GM21619 (cell line): Measurements from ENCODE around the gene MYBPC2.

ENCODE experiments used
- ATAC-seq: cut with Tn5 transposase; IDR thresholded peaks from one replicate; pipeline ENCODE4 v1.9.1; 2021; ENCODE audit not compliant: unreplicated experiment

MYBPC2 gene

GRCh38 chr19:50478901-50479715 is 46.4 kb downstream of the MYBPC2 start:
- no peak for ATAC-seq

DNA sequence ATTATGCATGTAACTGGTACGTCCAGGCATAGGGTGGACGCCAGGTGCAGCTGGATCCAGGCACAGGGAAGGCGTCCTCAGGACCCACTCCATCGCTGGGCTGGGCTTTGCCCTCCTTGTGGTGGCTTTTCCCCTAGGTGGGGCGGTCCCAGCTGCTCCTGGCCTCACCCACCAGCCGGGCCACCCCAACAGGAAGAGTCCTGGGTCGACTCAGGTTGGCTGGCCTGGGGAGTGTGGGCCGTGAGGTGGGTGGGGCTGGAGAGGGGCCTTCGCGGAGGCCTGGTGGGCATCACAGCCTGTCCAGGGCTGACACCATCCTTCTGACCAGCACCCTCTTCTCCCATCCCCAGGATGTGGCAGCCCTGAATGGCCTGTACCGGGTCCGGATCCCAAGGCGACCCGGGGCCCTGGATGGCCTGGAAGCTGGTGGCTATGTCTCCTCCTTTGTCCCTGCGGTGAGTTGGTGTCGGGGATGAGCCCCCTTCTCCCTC is 47.1 kb downstream of the MYBPC2 start:
- ATAC-seq: no peak

DNA sequence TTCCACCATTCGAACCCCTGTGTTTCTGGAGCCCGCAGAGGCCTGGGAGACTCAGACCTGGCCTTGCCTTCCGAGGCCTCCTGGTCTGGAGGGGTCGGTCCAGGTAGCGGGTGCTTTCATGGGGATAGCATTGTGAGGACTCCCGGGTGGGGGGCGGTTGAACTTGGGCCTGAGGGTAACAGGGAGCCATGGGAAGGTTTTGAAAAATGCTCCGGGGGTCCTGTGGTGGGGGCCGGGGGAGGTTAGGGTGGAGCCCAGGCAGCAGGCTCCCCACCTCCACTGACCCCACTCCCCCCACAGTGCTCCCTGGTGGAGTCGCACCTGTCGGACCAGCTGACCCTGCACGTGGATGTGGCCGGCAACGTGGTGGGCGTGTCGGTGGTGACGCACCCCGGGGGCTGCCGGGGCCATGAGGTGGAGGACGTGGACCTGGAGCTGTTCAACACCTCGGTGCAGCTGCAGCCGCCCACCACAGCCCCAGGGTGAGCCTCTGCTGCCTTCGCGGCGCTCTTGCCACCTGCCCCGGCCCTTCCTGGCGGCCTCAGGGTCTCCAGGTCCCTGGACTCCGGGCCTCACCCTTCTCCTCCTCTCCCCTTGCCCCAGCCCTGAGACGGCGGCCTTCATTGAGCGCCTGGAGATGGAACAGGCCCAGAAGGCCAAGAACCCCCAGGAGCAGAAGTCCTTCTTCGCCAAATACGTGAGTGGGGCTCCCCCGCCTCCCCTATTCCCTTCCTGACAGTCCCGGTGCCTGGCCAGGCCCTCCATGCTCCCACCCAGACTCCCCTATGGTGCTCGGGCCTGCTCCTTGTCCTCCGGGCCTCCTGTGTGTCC is 47.8 kb downstream of the MYBPC2 start:
- ATAC-seq: no peak

- ATAC-seq: no peak
Measured at GRCh38 chr19:50481351-50482149, 48.9 kb downstream of the MYBPC2 start.

DNA sequence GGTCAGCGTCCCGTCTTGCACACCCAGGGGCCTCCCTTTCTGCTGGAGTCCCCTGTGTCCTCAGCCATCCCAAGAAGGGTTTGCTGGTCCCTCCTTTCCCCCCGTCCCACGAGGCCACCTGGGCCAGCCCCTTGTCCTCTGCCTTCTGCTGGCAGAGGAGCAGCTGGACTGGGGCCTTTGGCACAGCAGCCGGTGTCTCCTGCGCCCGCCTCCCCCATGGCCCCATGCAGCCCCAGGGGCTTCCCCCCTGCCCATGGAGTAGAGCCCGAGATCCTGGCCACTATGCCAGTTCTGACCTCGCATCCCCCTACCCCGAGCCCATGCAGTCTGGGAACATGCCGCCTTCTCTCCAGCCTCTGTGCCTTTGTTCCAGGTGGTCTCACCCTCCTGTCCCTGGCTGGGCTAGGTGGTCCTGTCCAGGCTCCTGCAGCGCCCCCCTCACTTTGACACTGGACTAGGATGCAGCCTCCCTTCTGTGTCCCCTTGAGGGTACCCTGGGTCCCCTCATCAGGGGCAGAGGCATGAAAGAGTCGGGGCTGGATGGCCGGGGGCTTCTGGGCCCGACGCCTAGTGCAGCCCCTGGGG is 49.7 kb downstream of the MYBPC2 start:
- ATAC-seq: no peak

- no peak for ATAC-seq
Measured at GRCh38 chr19:50482916-50483315, 50.2 kb downstream of the MYBPC2 start.

DNA sequence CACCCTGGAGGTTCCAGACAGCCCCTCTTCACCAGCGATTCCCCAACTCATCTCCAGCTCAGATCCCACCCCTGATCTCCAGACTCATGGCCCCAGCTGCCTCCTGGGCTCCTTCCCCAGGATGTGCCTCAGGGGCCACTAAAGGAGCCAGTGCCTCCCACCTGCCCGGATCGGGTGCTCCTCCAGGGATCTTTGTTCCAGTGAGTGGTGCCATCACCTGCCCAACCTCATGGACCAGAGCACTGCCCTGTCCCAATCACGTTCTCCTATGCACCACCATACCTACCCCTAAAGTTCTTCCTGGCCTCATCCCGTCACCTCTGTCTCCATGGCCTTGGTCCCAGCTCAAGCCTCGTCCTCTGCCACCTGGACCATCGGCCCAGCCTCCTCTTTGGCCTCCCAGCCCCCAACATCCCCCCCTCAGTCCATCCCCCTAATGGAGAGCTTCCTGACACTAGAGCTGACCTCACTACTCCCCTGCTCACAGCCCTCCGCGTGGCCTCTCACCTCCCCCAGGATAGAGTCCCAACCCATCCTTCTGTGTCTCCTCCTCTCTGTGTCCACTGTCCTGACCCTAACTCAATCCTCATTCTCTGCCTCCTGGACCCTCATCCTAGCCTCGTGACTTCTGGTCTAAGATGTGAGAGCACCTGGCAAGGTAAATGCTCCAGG is 52.7 kb downstream of the MYBPC2 start:
- ATAC-seq: no peak

DNA sequence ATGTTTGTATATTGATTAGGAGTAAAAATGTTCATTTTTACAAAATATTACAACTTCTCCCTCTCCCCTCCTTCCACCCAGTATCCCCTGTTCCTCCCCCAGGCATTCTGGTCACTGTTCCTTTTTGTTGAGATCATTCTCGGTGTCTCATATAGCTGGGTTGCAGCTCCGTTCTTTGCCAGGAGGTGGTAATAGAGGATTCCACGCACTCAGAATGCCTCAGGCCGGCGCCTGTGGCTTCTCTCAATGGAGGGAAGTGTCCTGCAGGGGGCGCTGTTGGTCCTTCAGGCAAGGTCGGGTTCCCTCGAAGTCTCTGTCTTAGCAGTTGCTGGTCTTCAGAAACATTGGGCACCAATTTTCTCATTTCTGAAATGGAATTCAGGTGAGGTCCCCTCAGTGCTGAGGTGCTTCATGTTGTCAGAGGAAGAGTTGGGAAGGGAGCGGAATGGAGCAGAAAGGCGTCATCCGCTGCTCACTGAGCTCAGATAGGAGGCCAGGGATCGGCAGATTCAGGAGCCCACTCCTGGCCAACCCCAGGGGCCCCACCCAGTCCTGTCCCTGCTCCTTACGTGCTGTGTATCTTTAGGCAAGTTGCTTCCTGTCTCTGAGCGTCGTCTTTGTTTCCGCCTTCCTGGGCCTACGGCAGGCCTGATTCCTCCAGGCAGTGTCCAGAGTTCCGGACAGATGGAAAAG is 54.3 kb downstream of the MYBPC2 start:
- no peak for ATAC-seq

GRCh38 chr19:50488389-50489194 is 55.9 kb downstream of the MYBPC2 start:
- no peak for ATAC-seq

GRCh38 chr19:50489461-50490011 is 56.8 kb downstream of the MYBPC2 start:
- no peak for ATAC-seq

DNA sequence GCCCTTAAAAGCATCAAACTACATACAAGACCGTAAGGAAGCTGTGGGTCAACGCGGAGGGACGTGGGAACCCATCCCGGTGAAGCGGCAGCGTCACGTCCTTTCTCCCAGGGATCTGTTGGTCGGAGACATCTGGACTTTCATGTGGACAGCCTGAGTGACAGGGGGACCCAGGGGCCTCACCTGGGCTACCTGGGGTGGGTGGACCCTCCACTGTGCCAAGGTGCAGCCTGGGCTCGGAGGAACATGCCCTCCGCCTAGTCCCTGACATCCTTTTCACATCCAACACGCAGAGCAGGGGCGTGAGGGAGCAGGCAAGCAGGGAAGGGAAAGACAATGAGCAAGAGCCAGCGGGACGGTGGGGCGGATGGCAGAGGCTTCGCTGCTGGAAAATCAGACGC is 57.7 kb downstream of the MYBPC2 start:
- no peak for ATAC-seq

DNA sequence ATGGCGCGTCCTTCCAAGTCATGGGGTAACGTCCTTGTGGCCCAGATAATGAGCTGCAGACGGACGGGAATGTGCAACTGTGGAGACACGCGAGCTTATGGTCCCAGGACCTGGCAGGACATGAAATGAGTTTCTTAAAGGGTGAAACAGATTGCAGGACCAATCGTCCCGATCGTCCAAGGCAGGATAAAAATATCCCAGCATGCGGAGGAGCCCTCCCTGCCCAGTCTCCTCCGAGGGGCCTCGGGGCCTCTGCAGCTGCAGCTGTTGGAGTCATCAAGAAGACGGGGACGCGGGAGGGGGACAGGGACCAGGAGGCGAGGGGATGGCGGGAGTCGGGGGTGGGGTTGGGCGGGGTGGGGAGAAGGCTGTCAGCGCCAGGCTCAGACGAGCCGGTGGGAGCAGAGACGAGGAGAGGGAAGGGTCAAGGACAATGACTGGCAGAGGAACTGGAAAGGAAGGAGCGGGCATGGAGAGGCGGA is 58.3 kb downstream of the MYBPC2 start:
- ATAC-seq: no peak

GRCh38 chr19:50492303-50493052 is 59.8 kb downstream of the MYBPC2 start:
- no peak for ATAC-seq

DNA sequence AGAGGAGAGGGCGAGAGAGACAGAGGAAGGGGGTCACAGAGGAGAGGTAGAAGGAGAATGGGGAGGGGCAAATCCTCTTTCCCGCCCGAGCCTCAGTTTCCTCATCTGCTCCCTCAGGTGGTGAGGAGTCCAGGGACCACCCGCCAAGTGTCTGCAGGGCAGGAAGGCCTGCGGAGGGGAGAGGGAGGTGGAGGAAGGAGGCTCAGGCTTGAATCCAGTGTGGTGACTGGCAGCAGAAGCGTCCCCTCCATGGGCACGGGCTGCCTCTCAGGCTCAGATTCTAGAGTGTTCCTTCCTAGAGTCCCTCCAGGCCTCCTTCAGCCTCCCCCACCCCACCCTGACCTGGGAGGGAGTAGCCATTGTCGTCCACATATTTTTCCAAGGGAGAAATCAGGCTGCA is 60.5 kb downstream of the MYBPC2 start:
- no peak for ATAC-seq

- ATAC-seq: no peak
Measured at GRCh38 chr19:50494186-50495019, 61.7 kb downstream of the MYBPC2 start.

DNA sequence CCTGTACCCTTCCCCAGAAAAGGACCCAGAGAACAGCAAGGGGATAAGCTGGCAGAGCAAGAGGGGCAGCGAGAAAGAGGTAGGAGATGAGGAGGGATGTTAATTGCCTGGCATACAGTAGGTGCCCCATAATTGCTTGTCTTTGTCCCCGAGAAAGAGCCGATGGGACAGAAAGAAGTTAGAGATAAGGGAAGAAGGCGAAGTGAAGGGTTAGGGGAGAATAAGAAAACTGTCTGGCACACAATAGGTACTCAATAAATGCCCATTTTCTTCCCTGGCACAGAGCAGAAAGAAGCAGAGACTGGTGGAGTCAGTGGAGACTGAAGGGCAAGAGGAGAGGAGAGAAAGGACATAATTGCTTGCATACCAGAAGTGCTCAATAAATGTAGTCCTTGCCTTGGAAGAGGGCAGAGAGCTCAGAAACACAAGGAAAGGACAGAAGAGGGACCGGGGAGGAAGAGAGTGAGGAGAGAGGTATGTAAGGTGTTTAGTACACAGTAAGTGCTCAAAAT is 62.4 kb downstream of the MYBPC2 start:
- ATAC-seq: no peak
